GM10266 (cell line): ENCODE results near the gene GSTA1.
"Not testable (repeated sequence)": the region's sequence is repeated elsewhere in the genome, so short reads cannot be mapped to it uniquely, and the experiment has no call there.

Experiments used
- DNase-seq: peaks from one replicate; pipeline ENCODE4 v3.0.0; 2012; ENCODE audit errors: extremely low spot score
- CTCF ChIP-seq: IDR thresholded peaks from 2 replicates; pipeline ENCODE4 v1.5.1; 2012; ENCODE audit warnings: mild to moderate bottlenecking, low read depth; ENCODE audit not compliant: control insufficient read depth, insufficient read depth; ENCODE audit errors: missing control alignments

The GSTA1 gene

DNA sequence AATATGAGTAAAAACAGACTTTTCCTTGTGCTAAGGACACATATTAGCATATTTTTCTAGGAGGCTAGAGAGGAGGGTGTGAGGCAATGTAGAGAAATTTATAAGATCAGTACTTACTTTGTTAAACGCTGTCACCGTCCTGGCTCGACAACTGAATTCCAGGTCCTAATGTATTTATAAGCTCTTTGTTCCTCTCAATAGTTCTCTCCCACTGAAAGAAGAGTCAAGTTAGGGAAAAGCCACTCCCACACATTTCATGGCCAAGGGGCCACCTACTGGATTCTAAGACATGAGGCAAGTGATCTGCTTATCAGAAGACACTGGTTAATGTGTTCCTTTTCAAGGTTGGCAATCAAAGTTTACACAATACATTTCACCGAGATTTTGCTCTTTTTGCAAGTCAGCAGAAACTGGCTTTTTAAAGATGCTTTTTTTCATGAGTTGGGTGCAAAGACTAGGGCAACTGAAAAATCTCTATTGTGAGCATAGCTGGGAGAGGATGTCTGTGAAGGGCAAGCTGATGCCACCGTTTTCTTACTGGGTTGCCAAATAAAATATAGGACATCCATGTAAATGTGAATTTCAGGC lies at the start of gene GSTA1:
Gene GSTA1 (minus strand): TSS at position 149 of the 588 bp plus-strand sequence. CDS start 4,549 bp downstream, outside the sequence.
- not testable (repeated sequence) for DNase-seq

DNA sequence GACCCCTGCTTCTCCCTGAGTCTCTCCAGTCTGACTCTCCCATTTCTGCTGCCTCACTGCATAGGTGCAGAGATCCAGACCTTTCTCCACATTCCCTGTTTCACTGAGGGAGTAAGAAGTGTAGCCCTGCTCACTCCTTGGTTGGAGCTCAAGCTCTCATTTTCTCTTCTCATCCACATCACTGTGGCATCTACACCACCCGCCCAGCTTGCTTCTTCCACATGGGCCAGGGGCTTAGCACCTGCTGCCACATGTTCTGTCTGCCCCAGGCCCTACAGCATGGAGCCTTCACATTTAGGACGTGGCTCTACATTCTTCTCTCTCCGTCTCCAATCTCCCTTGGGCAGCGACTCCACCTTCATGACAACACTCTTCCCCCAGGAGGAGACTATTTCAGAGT lies 45.5 kb upstream of the GSTA1 start:
- DNase-seq: no peak
- TF ChIP-seq CTCF: no peak

DNA sequence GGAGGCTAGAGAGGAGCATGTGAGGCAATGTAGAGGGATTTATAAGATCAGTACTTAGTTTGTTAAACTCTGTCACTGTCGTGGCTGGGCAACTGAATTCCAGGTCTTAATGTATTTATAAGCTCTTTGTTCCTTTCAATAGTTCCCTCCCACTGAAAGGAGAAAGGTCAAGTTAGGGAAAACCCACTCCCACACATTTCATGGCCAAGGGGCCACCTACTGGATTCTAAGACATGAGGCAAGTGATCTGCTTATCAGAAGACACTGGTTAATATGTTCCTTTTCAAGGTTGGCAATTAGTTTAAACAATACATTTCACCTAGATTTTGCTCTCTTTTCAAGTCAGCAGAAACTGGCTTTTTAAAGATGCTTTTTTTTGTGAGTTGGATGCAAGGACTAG lies 42.4 kb upstream of the GSTA1 start:
- no peak for DNase-seq
- TF ChIP-seq CTCF: no peak

- no peak for DNase-seq
- no peak for TF ChIP-seq CTCF
These were observed 40.0 kb upstream of the GSTA1 start for GRCh38 chr6:52843605-52844004.

DNA sequence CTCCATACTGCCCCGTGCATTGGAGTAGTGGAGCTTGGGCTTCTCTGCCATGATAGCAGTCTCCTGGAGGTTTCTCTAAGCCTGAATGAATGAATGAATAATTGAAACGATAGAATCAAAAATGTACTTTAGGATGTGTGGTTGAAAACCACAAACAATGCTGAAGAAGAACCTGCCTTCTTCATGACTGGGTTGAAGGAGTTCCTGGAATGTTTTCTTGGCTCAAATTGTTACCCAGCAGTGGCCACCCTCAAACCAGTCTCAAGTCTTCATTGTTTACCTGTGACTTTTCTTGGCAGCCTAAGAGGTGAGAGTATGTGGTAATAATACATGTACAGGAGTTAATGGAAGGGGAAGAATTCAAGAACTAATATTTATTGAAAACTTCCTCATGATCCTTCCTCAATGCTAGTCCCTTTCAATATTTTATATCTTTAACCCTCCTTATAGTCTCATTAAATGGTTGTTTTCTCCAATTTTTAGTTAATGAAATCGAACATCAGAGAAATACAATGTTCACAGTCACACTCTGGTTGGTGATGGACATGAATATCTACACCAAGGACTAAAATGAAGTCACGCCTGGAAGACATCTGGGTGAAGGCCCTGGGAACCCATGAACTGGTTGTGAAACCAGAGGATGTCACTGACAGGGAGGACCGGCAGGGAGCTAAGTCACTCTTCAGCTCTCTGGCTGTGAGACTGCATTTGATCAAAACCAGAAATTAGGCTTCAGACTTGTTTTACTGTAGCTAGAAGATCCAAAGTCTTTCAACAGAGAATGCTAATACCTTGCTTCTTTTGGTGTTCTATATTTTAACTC lies 37.4 kb upstream of the GSTA1 start, which contains the start of gene GSTA5:
Gene GSTA5 (minus strand): TSS at position 51 of the 823 bp plus-strand sequence.
- no peak for DNase-seq

DNA sequence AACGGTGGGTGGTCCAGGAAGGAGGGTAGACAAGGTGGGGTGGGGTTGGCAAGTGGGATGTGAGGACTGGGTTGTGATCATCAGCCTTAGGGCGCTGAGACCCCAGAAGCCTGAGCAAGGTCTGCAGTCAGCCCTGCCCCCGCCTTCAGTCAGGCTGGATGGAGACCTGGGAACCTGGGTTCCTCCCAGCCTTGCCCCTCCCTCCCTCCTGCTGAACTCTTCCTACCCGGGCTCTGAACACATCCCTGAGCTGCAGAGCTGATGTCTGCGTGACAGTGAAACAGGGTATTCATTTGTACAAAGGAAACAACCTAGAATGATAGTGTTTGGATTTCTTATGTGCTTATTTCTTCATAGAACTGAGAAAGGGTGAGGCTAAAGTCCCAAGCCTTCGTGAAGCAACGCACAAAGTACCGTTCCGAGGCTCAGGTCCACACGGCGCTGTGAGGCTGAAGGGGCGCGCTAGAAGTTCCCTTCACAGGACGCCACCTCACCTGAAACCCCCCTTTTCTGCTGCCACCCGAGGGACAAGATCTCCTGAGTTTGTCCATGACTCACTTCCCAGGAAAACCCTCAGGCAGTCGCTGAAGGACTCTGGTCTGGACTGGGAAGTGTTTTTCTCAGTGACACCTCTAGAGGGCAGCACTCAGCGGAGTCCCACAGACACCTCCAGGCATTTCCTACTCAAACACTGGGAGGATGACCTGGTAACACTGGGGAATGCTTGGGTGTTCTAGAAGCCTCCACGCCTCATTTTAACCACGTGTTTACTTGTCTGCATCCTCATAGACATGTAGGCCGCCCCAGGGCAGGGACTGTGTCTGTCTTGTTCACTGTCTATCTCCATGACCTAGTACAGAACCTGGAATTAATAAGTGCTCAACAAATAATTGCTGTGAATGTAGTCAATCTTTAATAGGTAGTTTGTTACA lies 35.8 kb upstream of the GSTA1 start:
- peak; percentile 62 for TF ChIP-seq CTCF
- peak; percentile 59 for DNase-seq

More for the DNA sequence above, 37.4 kb upstream of the GSTA1 start, which contains the start of gene GSTA5:
- no peak for TF ChIP-seq CTCF

DNA sequence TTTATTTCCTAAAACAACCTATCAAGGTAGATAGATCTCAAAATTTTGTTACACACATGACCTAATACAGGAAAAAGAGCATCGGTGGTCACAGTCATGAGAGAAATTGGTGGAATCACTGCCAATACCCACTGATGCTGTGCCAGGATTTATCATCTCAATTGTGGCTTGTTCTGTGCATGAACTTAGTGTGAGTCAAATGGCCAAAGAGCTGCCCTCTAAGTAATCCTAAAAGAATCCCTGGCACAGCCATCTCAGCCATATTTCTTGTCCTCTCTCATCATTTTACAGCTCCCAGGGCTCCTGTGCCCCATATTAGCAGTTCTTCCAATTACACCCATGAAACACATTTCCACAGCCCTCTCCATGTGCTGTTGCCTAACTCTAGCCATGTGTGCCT lies 30.9 kb upstream of the GSTA1 start:
- no peak for TF ChIP-seq CTCF
- no peak for DNase-seq

GRCh38 chr6:52830869-52831268 lies 27.3 kb upstream of the GSTA1 start:
- DNase-seq: not testable (repeated sequence)
